Neural cell (in vitro differentiated cells): ENCODE results near the gene DUOX1. TPM values are rescaled to one million over a fixed set of nuclear protein-coding genes. Genes with fewer than 3 reads are reported as not detected.

Experiments
- H2AFZ ChIP-seq: fragments of 200-600, 300-800 bp; sonication (generic), shearing (Covaris generic); 2 replicates; pipeline ENCODE4 v1.6.0; 2014; ENCODE audit warnings: low read depth, mild to moderate bottlenecking, antibody characterized with exemption, low read length, moderate library complexity
- H3F3A ChIP-seq: fragments of 200-600 bp; shearing (Covaris generic); 2 replicates; pipeline ENCODE4 v1.6.1; 2016; ENCODE audit warnings: mild to moderate bottlenecking, moderate library complexity, mixed read lengths, antibody characterized with exemption, low read length; ENCODE audit not compliant: insufficient read depth, poor library complexity, severe bottlenecking
- H3K27ac ChIP-seq: fragments of 200-600, 300-800 bp; sonication (generic), shearing (Covaris generic); 2 replicates; pipeline ENCODE4 v1.5.1; 2014; ENCODE audit warnings: mild to moderate bottlenecking, low read length, moderate library complexity
- H3K27me3 ChIP-seq: fragments of 300-800, 200-600 bp; sonication (generic), shearing (Covaris generic); 2 replicates; pipeline ENCODE4 v1.6.0; 2014; ENCODE audit warnings: mild to moderate bottlenecking, low read depth, low read length, moderate library complexity; ENCODE audit not compliant: insufficient read depth
- H3K36me3 ChIP-seq: fragments of 300-800, 200-600 bp; sonication (generic), shearing (Covaris generic); 2 replicates; pipeline ENCODE4 v1.5.1; 2014; ENCODE audit warnings: mild to moderate bottlenecking, antibody characterized with exemption, low read length, moderate library complexity; ENCODE audit not compliant: insufficient read depth
- H3K4me2 ChIP-seq: fragments of 300-800, 200-600 bp; sonication (generic), shearing (Covaris generic); 2 replicates; pipeline ENCODE4 v1.6.0; 2014; ENCODE audit warnings: mild to moderate bottlenecking, low read length
- H3K4me3 ChIP-seq: fragments of 300-800, 200-600 bp; sonication (generic), shearing (Covaris generic); 2 replicates; pipeline ENCODE4 v1.5.1; 2014; ENCODE audit warnings: mild to moderate bottlenecking, low read length, moderate library complexity
- H3K79me2 ChIP-seq: fragments of 200-600 bp; shearing (Covaris generic); replicated peaks from 2 replicates; pipeline ENCODE4 v1.6.0; 2014; ENCODE audit warnings: mild to moderate bottlenecking, low read length, moderate library complexity; ENCODE audit not compliant: insufficient read depth
- H3K9ac ChIP-seq: fragments of 300-800, 200-600 bp; sonication (generic), shearing (Covaris generic); 2 replicates; pipeline ENCODE4 v1.6.1; 2016; ENCODE audit warnings: mild to moderate bottlenecking, low read length, mixed read lengths
- H3K9me2 ChIP-seq: fragments of 200-600 bp; shearing (Covaris generic); 2 replicates; pipeline ENCODE4 v1.6.1; 2016; ENCODE audit warnings: mild to moderate bottlenecking, low read length, mixed read lengths; ENCODE audit not compliant: insufficient read depth
- H3K9me3 ChIP-seq: fragments of 200-600, 300-800 bp; sonication (generic), shearing (Covaris generic); 2 replicates; pipeline ENCODE4 v1.6.1; 2016; ENCODE audit warnings: mild to moderate bottlenecking, mixed run types, low read length, moderate library complexity, mixed read lengths
- H4K20me1 ChIP-seq: fragments of 200-600 bp; shearing (Covaris generic); 2 replicates; pipeline ENCODE4 v1.6.1; 2016; ENCODE audit warnings: mild to moderate bottlenecking, mixed run types; ENCODE audit not compliant: insufficient read depth
- CTCF ChIP-seq: fragments of 450-650 bp; IDR thresholded peaks from 2 replicates; pipeline ENCODE4 v1.5.1; 2014; ENCODE audit warnings: antibody characterized with exemption, mild to moderate bottlenecking, moderate library complexity; ENCODE audit not compliant: poor library complexity, severe bottlenecking
- EP300 ChIP-seq: fragments of 450-650 bp; conservative IDR thresholded peaks from 2 replicates; pipeline ENCODE4 v1.6.1; 2014; ENCODE audit warnings: antibody characterized with exemption, mild to moderate bottlenecking, moderate library complexity; ENCODE audit not compliant: poor library complexity, severe bottlenecking
- EZH2 ChIP-seq: fragments of 200-600, 300-800 bp; shearing (Covaris generic), sonication (generic); IDR thresholded peaks from 2 replicates; pipeline ENCODE4 v1.6.1; 2014; ENCODE audit warnings: antibody characterized with exemption, low read length, borderline replicate concordance, mild to moderate bottlenecking; ENCODE audit not compliant: insufficient read depth, poor library complexity, severe bottlenecking
- MXI1 ChIP-seq: fragments of 450-650 bp; conservative IDR thresholded peaks from 2 replicates; pipeline ENCODE4 v1.6.1; 2014; ENCODE audit warnings: antibody characterized with exemption, mild to moderate bottlenecking; ENCODE audit not compliant: poor library complexity, severe bottlenecking
- POLR2AphosphoS5 ChIP-seq: IDR thresholded peaks from 2 replicates; pipeline ENCODE4 v1.6.1; 2012
- RAD21 ChIP-seq: fragments of 450-650 bp; conservative IDR thresholded peaks from 2 replicates; pipeline ENCODE4 v1.6.1; 2014; ENCODE audit warnings: antibody characterized with exemption, mild to moderate bottlenecking, moderate library complexity
- REST ChIP-seq: IDR thresholded peaks from 2 replicates; pipeline ENCODE4 v1.6.1; 2012; ENCODE audit warnings: borderline replicate concordance
- SMC3 ChIP-seq: fragments of 450-650 bp; conservative IDR thresholded peaks from 2 replicates; pipeline ENCODE4 v1.6.1; 2014; ENCODE audit warnings: antibody characterized with exemption, mild to moderate bottlenecking, moderate library complexity; ENCODE audit not compliant: poor library complexity
- TAF1 ChIP-seq: IDR thresholded peaks from 2 replicates; pipeline ENCODE4 v1.6.1; 2012; ENCODE audit warnings: low read depth
- polyA plus RNA-seq: library from polyadenylated mRNA; depleted of rRNA; stranded (reverse); fragments of >200 nt; gene quantifications from 2 replicates; pipeline ENCODE4 v1.2.3, GENCODE V29; 2014

The DUOX1 gene
- polyA plus RNA-seq, 1 donor from 2014 or later, result not detected

GRCh38 chr15:45143946-45144345, 14.2 kb downstream of the DUOX1 start:
- Histone ChIP-seq H3K9me2 (no peaks in the 10 kb centered on the region), H3F3A (no peaks in the 10 kb centered on the region), H2AFZ (no peak overlapping the region), H3K27me3 (no peaks in the 10 kb centered on the region), H3K4me2 (no peak overlapping the region), H3K27ac (no peak overlapping the region), H3K9me3 (no peaks in the 10 kb centered on the region), H3K36me3 (no peaks in the 10 kb centered on the region), H3K9ac (no peak overlapping the region), H3K79me2 (no peaks in the 10 kb centered on the region), H3K4me3 (no peak overlapping the region), H4K20me1 (no peaks in the 10 kb centered on the region)
- no peak for TF ChIP-seq RAD21

DNA sequence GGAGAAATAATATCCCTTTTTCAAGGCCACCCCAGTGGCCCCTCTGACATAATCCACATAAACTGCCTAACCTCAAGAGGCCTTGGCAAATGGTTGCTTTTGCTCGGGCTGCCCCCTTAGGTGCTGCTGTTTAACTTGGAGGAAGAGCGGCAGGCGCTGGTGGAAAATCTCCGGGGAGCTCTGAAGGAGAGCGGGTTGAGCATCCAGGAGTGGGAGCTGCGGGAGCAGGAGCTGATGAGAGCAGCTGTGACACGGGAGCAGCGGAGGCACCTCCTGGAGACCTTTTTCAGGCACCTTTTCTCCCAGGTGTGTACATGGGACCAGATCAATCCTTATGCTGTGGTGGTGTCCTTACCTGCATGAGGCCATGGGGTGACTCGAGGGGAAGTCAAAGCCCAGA, 15.0 kb downstream of the DUOX1 start:
- no peaks in the 10 kb centered on the region for H3K36me3 ChIP-seq

GRCh38 chr15:45146405-45146804, 16.6 kb downstream of the DUOX1 start:
- TF ChIP-seq EP300, result no peak
- no peak for TF ChIP-seq MXI1
- no peak for TF ChIP-seq SMC3
- TF ChIP-seq EZH2, result no peak
- no peak for TF ChIP-seq CTCF
- no peaks in the 10 kb centered on the region for H3K9me3 ChIP-seq
- no peak overlapping the region for H2AFZ ChIP-seq
- no peaks in the 10 kb centered on the region for H3F3A ChIP-seq
- no peak overlapping the region for H3K9ac ChIP-seq
- no peaks in the 10 kb centered on the region for H3K9me2 ChIP-seq
- no peak overlapping the region for H3K27ac ChIP-seq
- no peaks in the 10 kb centered on the region for H3K36me3 ChIP-seq
- no peak overlapping the region for H3K4me3 ChIP-seq
- H3K4me2 ChIP-seq, result no peak overlapping the region
- H4K20me1 ChIP-seq, result no peaks in the 10 kb centered on the region
- no peaks in the 10 kb centered on the region for H3K27me3 ChIP-seq
- H3K79me2 ChIP-seq, result no peaks in the 10 kb centered on the region

More for the DNA sequence above, 15.0 kb downstream of the DUOX1 start:
- Histone ChIP-seq H3K27ac (no peak overlapping the region), H3K4me2 (no peak overlapping the region), H3K79me2 (no peaks in the 10 kb centered on the region), H3K27me3 (no peaks in the 10 kb centered on the region), H2AFZ (no peak overlapping the region), H3F3A (no peaks in the 10 kb centered on the region), H3K9me2 (no peaks in the 10 kb centered on the region), H4K20me1 (no peaks in the 10 kb centered on the region), H3K9me3 (no peaks in the 10 kb centered on the region), H3K9ac (no peak overlapping the region), H3K4me3 (no peak overlapping the region)
- no peak for TF ChIP-seq EP300
- TF ChIP-seq RAD21, result no peak

GRCh38 chr15:45147606-45148005, 17.8 kb downstream of the DUOX1 start:
- Histone ChIP-seq H3K9me3 (no peaks in the 10 kb centered on the region), H2AFZ (no peak overlapping the region), H3K36me3 (no peaks in the 10 kb centered on the region), H3K27ac (no peak overlapping the region), H3K4me3 (no peak overlapping the region), H3K79me2 (no peaks in the 10 kb centered on the region), H3K4me2 (no peak overlapping the region), H3K27me3 (no peaks in the 10 kb centered on the region), H3K9ac (no peak overlapping the region), H3F3A (no peaks in the 10 kb centered on the region), H4K20me1 (no peaks in the 10 kb centered on the region), H3K9me2 (no peaks in the 10 kb centered on the region)
- TF ChIP-seq EZH2, result no peak
- TF ChIP-seq EP300, result no peak
- no peak for TF ChIP-seq MXI1
- no peak for TF ChIP-seq CTCF
- no peak for TF ChIP-seq SMC3
- TF ChIP-seq RAD21, result no peak
- TF ChIP-seq REST, result no peak
- no peak for TF ChIP-seq TAF1
- TF ChIP-seq POLR2AphosphoS5, result no peak
